SH-SY5Y (cell line): ENCODE data around the gene MFSD12.

ENCODE experiments used
- GATA2 ChIP-seq: IDR thresholded peaks from 2 replicates; pipeline ENCODE4 v1.6.1; 2011; ENCODE audit warnings: mild to moderate bottlenecking, low read depth, low read length
- GATA3 ChIP-seq: IDR thresholded peaks from 2 replicates; pipeline ENCODE4 v1.6.1; 2011; ENCODE audit warnings: low read depth, mild to moderate bottlenecking, low read length, moderate library complexity

GRCh38 chr19:3544058-3544376 is 13.4 kb downstream of the MFSD12 start:
- TF ChIP-seq GATA2 (no peak), GATA3 (no peak)
